ENCODE measurements around the gene PLEKHA6.
A peak's percentile ranks its signal among the peaks of the same experiment; 100 is the strongest.

The PLEKHA6 gene

GRCh38 chr1:204359474-204360255 lies at the start of gene PLEKHA6:
Gene PLEKHA6, minus strand, starts transcription at chr1:204359929. Its CDS starts 86,202 bp downstream, at chr1:204273727.
- DNase-seq, result peak; percentile 25

GRCh38 chr1:204409123-204409522 lies 49.4 kb upstream of the PLEKHA6 start:
- no peak for DNase-seq

GRCh38 chr1:204408602-204409001 lies 48.9 kb upstream of the PLEKHA6 start:
- no peak for DNase-seq

- no peak for DNase-seq
Observed at GRCh38 chr1:204408074-204408507, 48.4 kb upstream of the PLEKHA6 start.

GRCh38 chr1:204407295-204407971 lies 47.7 kb upstream of the PLEKHA6 start:
- no peak for DNase-seq

- no peak for DNase-seq
Observed at GRCh38 chr1:204406621-204407020, 46.9 kb upstream of the PLEKHA6 start.

- DNase-seq, result no peak
Observed at GRCh38 chr1:204405988-204406387, 46.3 kb upstream of the PLEKHA6 start.

- DNase-seq, result no peak
Observed at GRCh38 chr1:204404629-204405028, 44.9 kb upstream of the PLEKHA6 start.

GRCh38 chr1:204402391-204402790 lies 42.7 kb upstream of the PLEKHA6 start:
- DNase-seq, result no peak

- DNase-seq, result no peak
Observed at GRCh38 chr1:204401730-204402129, 42.0 kb upstream of the PLEKHA6 start.

GRCh38 chr1:204400882-204401510 lies 41.3 kb upstream of the PLEKHA6 start:
- no peak for DNase-seq

GRCh38 chr1:204398197-204399125 lies 38.7 kb upstream of the PLEKHA6 start:
- peak; percentile 92 for DNase-seq

GRCh38 chr1:204396015-204396583 lies 36.4 kb upstream of the PLEKHA6 start:
- no peak for DNase-seq

- DNase-seq, result no peak
Observed at GRCh38 chr1:204391629-204392028, 31.9 kb upstream of the PLEKHA6 start.

GRCh38 chr1:204390751-204391466 lies 31.2 kb upstream of the PLEKHA6 start:
- no peak for DNase-seq

GRCh38 chr1:204385727-204386126 lies 26.0 kb upstream of the PLEKHA6 start:
- DNase-seq, result no peak

- DNase-seq, result no peak
Observed at GRCh38 chr1:204384636-204385352, 25.1 kb upstream of the PLEKHA6 start.

GRCh38 chr1:204383163-204383904 lies 23.6 kb upstream of the PLEKHA6 start:
- DNase-seq, result no peak

- no peak for DNase-seq
Observed at GRCh38 chr1:204382714-204383083, 23.0 kb upstream of the PLEKHA6 start.

GRCh38 chr1:204380293-204380831 lies 20.6 kb upstream of the PLEKHA6 start:
- DNase-seq, result no peak

Measured in COR-L47 (cell line).